ENCODE measurements around the gene DCAF17. TPM values are rescaled to one million over a fixed set of nuclear protein-coding genes. Genes with fewer than 3 reads are reported as not detected.

Gene DCAF17
- total RNA-seq, 4 donors from 2014 or later, result 8.3 to 18.1 (median 13.0) TPM

- no peak overlapping the region for H3K4me3 ChIP-seq
- no peak overlapping the region for H3K27ac ChIP-seq
- intact Hi-C loops (cut with DNase I), result no loop called here
- WGBS, 2 donors, result 70 to 72% methylated on average over 3 of the region's 3 CpGs
- H3K4me1 ChIP-seq, result peaks cover 0 to 5% (median 0%) of the 10 kb centered on the region in 3 donors
- peaks cover 0 to 10% (median 7%) of the 10 kb centered on the region in 3 donors for H3K9me3 ChIP-seq
- TF ChIP-seq CTCF (IDR thresholded peaks at IDR 0.05) (no peak), POLR2A (IDR thresholded peaks at IDR 0.05) (no peak)
- no peaks in the 10 kb centered on the region for H3K36me3 ChIP-seq
- no peak for DNase-seq
- H3K27me3 ChIP-seq, result no peaks in the 10 kb centered on the region
These were observed 33.6 kb upstream of the DCAF17 start for GRCh38 chr2:171400395-171400794.

- Histone ChIP-seq H3K27ac (no peak overlapping the region), H3K4me3 (no peak overlapping the region), H3K4me1 (peaks cover 0 to 5% (median 0%) of the 10 kb centered on the region in 3 donors), H3K27me3 (no peaks in the 10 kb centered on the region), H3K9me3 (peaks cover 0 to 10% (median 7%) of the 10 kb centered on the region in 3 donors), H3K36me3 (no peaks in the 10 kb centered on the region)
- WGBS, 2 donors, result 89 to 90% methylated on average over 1 of the region's 1 CpG
- DNase-seq, result no peak
- no peak for TF ChIP-seq CTCF (IDR thresholded peaks at IDR 0.05)
- no peak for TF ChIP-seq POLR2A (IDR thresholded peaks at IDR 0.05)
- intact Hi-C loops (cut with DNase I), result no loop called here
These were observed 32.1 kb upstream of the DCAF17 start for GRCh38 chr2:171401947-171402346.

GRCh38 chr2:171402906-171403580 lies 31.0 kb upstream of the DCAF17 start:
- H3K9me3 ChIP-seq, result peaks cover 0 to 10% (median 7%) of the 10 kb centered on the region in 3 donors
- no peaks in the 10 kb centered on the region for H3K36me3 ChIP-seq
- H3K4me1 ChIP-seq, result peaks cover 0 to 5% (median 0%) of the 10 kb centered on the region in 3 donors
- WGBS, 2 donors, result 71 to 76% methylated on average over 4 of the region's 4 CpGs
- no peaks in the 10 kb centered on the region for H3K27me3 ChIP-seq
- no peak for DNase-seq
- intact Hi-C loops (cut with DNase I), result no loop called here
- H3K27ac ChIP-seq, result no peak overlapping the region
- H3K4me3 ChIP-seq, result no peak overlapping the region
- TF ChIP-seq POLR2A (IDR thresholded peaks at IDR 0.05) (no peak), CTCF (IDR thresholded peaks at IDR 0.05) (no peak)

- TF ChIP-seq CTCF (IDR thresholded peaks at IDR 0.05) (no peak), POLR2A (IDR thresholded peaks at IDR 0.05) (no peak)
- H3K4me3 ChIP-seq, result no peak overlapping the region
- H3K9me3 ChIP-seq, result peaks cover 0 to 10% (median 7%) of the 10 kb centered on the region in 3 donors
- WGBS, 2 donors, result 58 to 70% methylated on average over 5 of the region's 5 CpGs
- H3K36me3 ChIP-seq, result no peaks in the 10 kb centered on the region
- H3K27me3 ChIP-seq, result no peaks in the 10 kb centered on the region
- intact Hi-C loops (cut with DNase I), result no loop called here
- H3K27ac ChIP-seq, result peak overlapping the region in 2 of 4 donors; percentile 49 to 62
- no peak for DNase-seq
- H3K4me1 ChIP-seq, result peaks cover 0 to 16% (median under 1%) of the 10 kb centered on the region in 3 donors
These were observed 29.8 kb upstream of the DCAF17 start for GRCh38 chr2:171404261-171404660.

GRCh38 chr2:171404719-171405118 lies 29.3 kb upstream of the DCAF17 start:
- H3K36me3 ChIP-seq, result no peaks in the 10 kb centered on the region
- DNase-seq, result no peak
- intact Hi-C loops (cut with DNase I), result no loop called here
- H3K9me3 ChIP-seq, result peaks cover 0 to 10% (median 7%) of the 10 kb centered on the region in 3 donors
- no peaks in the 10 kb centered on the region for H3K27me3 ChIP-seq
- 80 to 91% methylated on average over 2 of the region's 2 CpGs for WGBS, 2 donors
- no peak for TF ChIP-seq CTCF (IDR thresholded peaks at IDR 0.05)
- no peak for TF ChIP-seq POLR2A (IDR thresholded peaks at IDR 0.05)
- H3K4me1 ChIP-seq, result peaks cover 0 to 20% (median 5%) of the 10 kb centered on the region in 3 donors
- peak overlapping the region in 2 of 4 donors; percentile 49 to 62 for H3K27ac ChIP-seq
- H3K4me3 ChIP-seq, result no peak overlapping the region
